HepG2 (cell line): ENCODE data around the gene ONECUT2.

ENCODE experiments used
- RAD21 ChIP-seq: fragments of 450-650 bp; formaldehyde crosslinking; IDR thresholded peaks from 2 replicates; pipeline ENCODE4 v1.5.0; 2020; ENCODE audit warnings: mild to moderate bottlenecking
- ZNF800 ChIP-seq: sonication (generic); formaldehyde crosslinking; IDR thresholded peaks from 2 replicates; pipeline ENCODE4 v1.4.0; 2020; ENCODE audit warnings: missing genetic modification reagents

- no peak for TF ChIP-seq ZNF800 (CRISPR knock-in tag)
- no peak for TF ChIP-seq RAD21 (CRISPR knock-in tag)
These were observed 4.2 kb upstream of the ONECUT2 start for GRCh38 chr18:57431002-57431382.
